Trophoblast cell (in vitro differentiated cells and primary cell): Measurements from ENCODE around the gene TENM4.

Experiments used
- DNase-seq, 2 donors: peaks; one replicate each; pipeline ENCODE4 v3.0.0-alpha.2; 2016
- H2AFZ ChIP-seq: 2 replicates; pipeline ENCODE4 v1.6.1; 2013; ENCODE audit warnings: low read length, moderate library complexity, mild to moderate bottlenecking; ENCODE audit not compliant: insufficient read depth, poor library complexity
- H2AK5ac ChIP-seq: 2 replicates; pipeline ENCODE4 v1.6.1; 2013; ENCODE audit warnings: mild to moderate bottlenecking, low read length
- H2BK120ac ChIP-seq: 2 replicates; pipeline ENCODE4 v1.6.1; 2013; ENCODE audit warnings: low read length, mild to moderate bottlenecking, moderate library complexity; ENCODE audit not compliant: insufficient read depth, poor library complexity
- H2BK12ac ChIP-seq: 2 replicates; pipeline ENCODE4 v1.6.1; 2013; ENCODE audit warnings: mild to moderate bottlenecking, low read length, moderate library complexity
- H2BK5ac ChIP-seq: 2 replicates; pipeline ENCODE4 v1.6.1; 2013; ENCODE audit warnings: low read length, low read depth, moderate library complexity, mild to moderate bottlenecking; ENCODE audit not compliant: poor library complexity
- H3K14ac ChIP-seq: 2 replicates; pipeline ENCODE4 v1.6.1; 2013; ENCODE audit warnings: mild to moderate bottlenecking, low read length
- H3K18ac ChIP-seq: 2 replicates; pipeline ENCODE4 v1.6.1; 2013; ENCODE audit warnings: mild to moderate bottlenecking, low read length
- H3K23ac ChIP-seq: 2 replicates; pipeline ENCODE4 v1.6.1; 2013; ENCODE audit warnings: low read length
- H3K27ac ChIP-seq: 2 replicates; pipeline ENCODE4 v1.5.1; 2013; ENCODE audit warnings: low read depth, mild to moderate bottlenecking, inconsistent platforms, low read length, moderate library complexity
- H3K27me3 ChIP-seq: 2 replicates; pipeline ENCODE4 v1.6.1; 2013; ENCODE audit warnings: inconsistent platforms, mild to moderate bottlenecking, low read length, moderate library complexity; ENCODE audit not compliant: insufficient read depth
- H3K36me3 ChIP-seq, 2 experiments: 1 replicate in 1 of 2; 2 replicates in 1 of 2; pipeline ENCODE4 v1.6.1; 2013; ENCODE audit warnings: low read length in 2 of 2, mild to moderate bottlenecking in 2 of 2, moderate library complexity in 1 of 2; ENCODE audit not compliant: insufficient read depth in 2 of 2, control insufficient read depth in 1 of 2
- H3K4ac ChIP-seq: 2 replicates; pipeline ENCODE4 v1.6.1; 2013; ENCODE audit warnings: low read depth, mild to moderate bottlenecking, low read length, moderate library complexity
- H3K4me1 ChIP-seq, 2 experiments: 1 replicate in 1 of 2; 2 replicates in 1 of 2; pipeline ENCODE4 v1.6.1; 2013; ENCODE audit warnings: low read length in 2 of 2, mild to moderate bottlenecking in 2 of 2, moderate library complexity in 1 of 2; ENCODE audit not compliant: insufficient read depth in 2 of 2, control insufficient read depth in 1 of 2
- H3K4me2 ChIP-seq: 2 replicates; pipeline ENCODE4 v1.6.1; 2013; ENCODE audit warnings: inconsistent platforms, mild to moderate bottlenecking, low read length, moderate library complexity
- H3K4me3 ChIP-seq: 2 replicates; pipeline ENCODE4 v1.5.1; 2013; ENCODE audit warnings: mild to moderate bottlenecking, low read depth, low read length, inconsistent platforms
- H3K79me1 ChIP-seq: one replicate; pipeline ENCODE4 v1.6.1; 2013; ENCODE audit warnings: low read length
- H3K79me2 ChIP-seq: 2 replicates; pipeline ENCODE4 v1.6.1; 2013; ENCODE audit warnings: low read length, mild to moderate bottlenecking; ENCODE audit not compliant: control insufficient read depth, insufficient read depth, poor library complexity
- H3K9ac ChIP-seq: 2 replicates; pipeline ENCODE4 v1.6.1; 2013; ENCODE audit warnings: mild to moderate bottlenecking, low read length
- H3K9me3 ChIP-seq: 2 replicates; pipeline ENCODE4 v1.6.1; 2013; ENCODE audit warnings: low read depth, mild to moderate bottlenecking, control low read depth, inconsistent platforms, low read length; ENCODE audit not compliant: insufficient read depth
- H4K12ac ChIP-seq: 2 replicates; pipeline ENCODE4 v1.6.1; 2013; ENCODE audit warnings: low read depth, mild to moderate bottlenecking, low read length, moderate library complexity
- H4K8ac ChIP-seq: 2 replicates; pipeline ENCODE4 v1.6.1; 2013; ENCODE audit warnings: low read depth, mild to moderate bottlenecking, low read length, moderate library complexity
- H4K91ac ChIP-seq: one replicate; pipeline ENCODE4 v1.6.1; 2013; ENCODE audit warnings: low read depth, mild to moderate bottlenecking, low read length, moderate library complexity
- WGBS: extraction: QIAGEN DNeasy Blood & Tissue Kit; methylation state at CpG from one replicate; pipeline ENCODE4 v1.1.7; 2013; ENCODE audit warnings: missing lambda C conversion rate; ENCODE audit not compliant: insufficient read length, insufficient coverage; ENCODE audit errors: extremely low coverage; 5-methylcytosine and 5-hydroxymethylcytosine counted together

TENM4 gene

GRCh38 chr11:78647986-78648875 lies 792.6 kb downstream of the TENM4 start:
- Histone ChIP-seq H3K27ac (no peak overlapping the region), H3K79me1 (no peaks in the 10 kb centered on the region), H2AFZ (no peak overlapping the region), H3K36me3 (no peaks in the 10 kb centered on the region), H2BK120ac (no peak overlapping the region), H2BK5ac (no peak overlapping the region), H2AK5ac (no peak overlapping the region), H3K18ac (no peak overlapping the region), H4K91ac (no peak overlapping the region), H3K79me2 (no peaks in the 10 kb centered on the region), H3K14ac (no peak overlapping the region), H3K4me1 (no peaks in the 10 kb centered on the region), H3K4me3 (no peak overlapping the region), H3K9me3 (peaks cover 3% of the 10 kb centered on the region), H3K4ac (no peak overlapping the region), H3K23ac (no peak overlapping the region), H4K8ac (no peak overlapping the region), H4K12ac (no peak overlapping the region), H3K9ac (no peak overlapping the region), H3K27me3 (no peaks in the 10 kb centered on the region), H2BK12ac (no peak overlapping the region), H3K4me2 (no peak overlapping the region)
- peak; percentile 34 to 74 for DNase-seq
- no CpG with 5 or more reads among the region's 9 CpGs for WGBS

- Histone ChIP-seq H3K79me1 (no peaks in the 10 kb centered on the region), H4K12ac (no peak overlapping the region), H3K4me2 (no peak overlapping the region), H4K91ac (no peak overlapping the region), H2BK120ac (no peak overlapping the region), H3K27me3 (no peaks in the 10 kb centered on the region), H4K8ac (no peak overlapping the region), H2BK12ac (no peak overlapping the region), H2AK5ac (no peak overlapping the region), H3K4me1 (no peaks in the 10 kb centered on the region), H3K23ac (no peak overlapping the region), H3K79me2 (no peaks in the 10 kb centered on the region), H2AFZ (no peak overlapping the region), H3K9ac (no peak overlapping the region), H3K27ac (no peak overlapping the region), H3K14ac (no peak overlapping the region), H2BK5ac (no peak overlapping the region), H3K9me3 (peaks cover 3% of the 10 kb centered on the region), H3K36me3 (no peaks in the 10 kb centered on the region), H3K4ac (no peak overlapping the region), H3K4me3 (no peak overlapping the region), H3K18ac (no peak overlapping the region)
- WGBS: no CpG with 5 or more reads among the region's 6 CpGs
- no peak for DNase-seq
Measured at GRCh38 chr11:78647266-78647915, 793.4 kb downstream of the TENM4 start.

- peak; percentile 49 to 87 for DNase-seq
- H3K9me3 ChIP-seq: peaks cover 3% of the 10 kb centered on the region
- no peak overlapping the region for H3K23ac ChIP-seq
Measured at GRCh38 chr11:78646564-78647185, 794.2 kb downstream of the TENM4 start.

GRCh38 chr11:78645226-78646202 lies 795.3 kb downstream of the TENM4 start:
- H3K14ac ChIP-seq: no peak overlapping the region
- H4K91ac ChIP-seq: no peak overlapping the region
- no peak overlapping the region for H3K18ac ChIP-seq
- H2BK5ac ChIP-seq: no peak overlapping the region
- no peak overlapping the region for H4K12ac ChIP-seq
- no peak overlapping the region for H3K4me2 ChIP-seq
- peaks cover 3% of the 10 kb centered on the region for H3K9me3 ChIP-seq
- no peaks in the 10 kb centered on the region for H3K27me3 ChIP-seq
- H3K79me2 ChIP-seq: no peaks in the 10 kb centered on the region
- H3K23ac ChIP-seq: no peak overlapping the region
- H4K8ac ChIP-seq: no peak overlapping the region
- H3K4me1 ChIP-seq: no peaks in the 10 kb centered on the region
- H3K4me3 ChIP-seq: no peak overlapping the region
- H3K4ac ChIP-seq: no peak overlapping the region
- no peak overlapping the region for H2AFZ ChIP-seq
- no peaks in the 10 kb centered on the region for H3K79me1 ChIP-seq
- no peak overlapping the region for H2BK120ac ChIP-seq
- H2AK5ac ChIP-seq: no peak overlapping the region
- H2BK12ac ChIP-seq: no peak overlapping the region
- H3K9ac ChIP-seq: no peak overlapping the region
- DNase-seq: peak; percentile 78 to 91
- H3K36me3 ChIP-seq: no peaks in the 10 kb centered on the region
- no CpG with 5 or more reads among the region's 5 CpGs for WGBS
- H3K27ac ChIP-seq: no peak overlapping the region

More at GRCh38 chr11:78646564-78647185, 794.2 kb downstream of the TENM4 start:
- Histone ChIP-seq H4K12ac (no peak overlapping the region), H2BK5ac (no peak overlapping the region), H2BK12ac (no peak overlapping the region), H4K8ac (no peak overlapping the region), H3K79me2 (no peaks in the 10 kb centered on the region), H3K27me3 (no peaks in the 10 kb centered on the region), H3K4ac (no peak overlapping the region), H3K14ac (no peak overlapping the region), H2AFZ (no peak overlapping the region), H2BK120ac (no peak overlapping the region), H3K79me1 (no peaks in the 10 kb centered on the region), H3K18ac (no peak overlapping the region), H3K4me3 (no peak overlapping the region), H3K4me2 (no peak overlapping the region), H3K9ac (no peak overlapping the region), H3K27ac (no peak overlapping the region), H3K36me3 (no peaks in the 10 kb centered on the region), H4K91ac (no peak overlapping the region), H2AK5ac (no peak overlapping the region), H3K4me1 (no peaks in the 10 kb centered on the region)
- WGBS: no CpG with 5 or more reads among the region's 7 CpGs
